Inflammatory macrophage (primary cell): ENCODE measurements around the gene SETD1B.
"Not testable (repeated sequence)": the region's sequence is repeated elsewhere in the genome, so short reads cannot be mapped to it uniquely, and the experiment has no call there.

ENCODE experiments used
- DNase-seq, 2 donors: peaks; one replicate each; pipeline ENCODE4 v3.0.0-alpha.2; 2020 to 2022

Gene SETD1B

GRCh38 chr12:121781484-121781997, 22.3 kb upstream of the SETD1B start:
- no peak for DNase-seq

GRCh38 chr12:121781998-121782979, 21.5 kb upstream of the SETD1B start:
- DNase-seq = peak in 1 of 2 donors; percentile 36

GRCh38 chr12:121783766-121784165, 20.0 kb upstream of the SETD1B start:
- DNase-seq = no peak

GRCh38 chr12:121784460-121784859, 19.3 kb upstream of the SETD1B start:
- peak; percentile 87 to 94 for DNase-seq

- peak; percentile 87 to 91 for DNase-seq
Observed at GRCh38 chr12:121786440-121786825, 17.4 kb upstream of the SETD1B start.

- DNase-seq = no peak
Observed at GRCh38 chr12:121787063-121788025, 16.5 kb upstream of the SETD1B start.

GRCh38 chr12:121788176-121788818, 15.5 kb upstream of the SETD1B start:
- peak; percentile 35 to 78 for DNase-seq

GRCh38 chr12:121789233-121789781, 14.5 kb upstream of the SETD1B start:
- peak; percentile 72 to 85 for DNase-seq

GRCh38 chr12:121789800-121790728, 13.7 kb upstream of the SETD1B start:
- peak; percentile 89 to 94 for DNase-seq

- DNase-seq = not testable (repeated sequence)
Observed at GRCh38 chr12:121790785-121791184, 13.0 kb upstream of the SETD1B start.

GRCh38 chr12:121791671-121792551, 11.9 kb upstream of the SETD1B start:
- DNase-seq = no peak

- DNase-seq = no peak
Observed at GRCh38 chr12:121792607-121793439, 11.0 kb upstream of the SETD1B start.

GRCh38 chr12:121793440-121793837, 10.4 kb upstream of the SETD1B start, which contains the start of gene RHOF:
Gene RHOF (minus strand): TSS chr12:121793688. CDS start chr12:121793633, 55 bp downstream.
- DNase-seq = peak; percentile 51 to 82

- peak; percentile 96 for DNase-seq
Observed at GRCh38 chr12:121793838-121794533, 9.8 kb upstream of the SETD1B start.

- DNase-seq = no peak
Observed at GRCh38 chr12:121794534-121795033, 9.2 kb upstream of the SETD1B start.

- DNase-seq = peak; percentile 86
Observed at GRCh38 chr12:121795034-121795968, 8.5 kb upstream of the SETD1B start.
